TTC549 (cell line): ENCODE measurements around the gene OR56A5.

ENCODE experiments used
- FAIRE-seq: peaks from 2 replicates; lab custom pipeline; 2012; peaks lifted over from hg19 to GRCh38; lab: Jason Lieb, UNC

Gene OR56A5

DNA sequence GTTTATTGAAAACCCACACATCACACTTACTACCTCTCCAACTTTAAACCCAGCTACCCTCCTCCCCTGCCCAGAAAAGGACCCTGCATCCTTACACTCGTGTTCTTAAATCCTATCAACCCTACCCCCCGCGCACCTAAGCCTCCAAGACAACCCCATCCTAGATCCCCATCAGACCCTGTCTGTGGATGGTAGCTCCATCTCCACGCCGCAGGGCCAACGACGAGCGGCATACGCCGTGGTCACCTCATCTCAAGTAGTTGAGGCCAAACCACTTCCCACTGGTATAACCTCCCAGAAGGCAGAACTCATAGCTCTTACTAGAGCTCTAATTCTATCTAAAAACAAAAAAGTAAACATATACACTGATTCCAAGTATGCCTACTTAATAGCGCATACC is 35.6 kb downstream of the OR56A5 start:
- no peak for FAIRE-seq

DNA sequence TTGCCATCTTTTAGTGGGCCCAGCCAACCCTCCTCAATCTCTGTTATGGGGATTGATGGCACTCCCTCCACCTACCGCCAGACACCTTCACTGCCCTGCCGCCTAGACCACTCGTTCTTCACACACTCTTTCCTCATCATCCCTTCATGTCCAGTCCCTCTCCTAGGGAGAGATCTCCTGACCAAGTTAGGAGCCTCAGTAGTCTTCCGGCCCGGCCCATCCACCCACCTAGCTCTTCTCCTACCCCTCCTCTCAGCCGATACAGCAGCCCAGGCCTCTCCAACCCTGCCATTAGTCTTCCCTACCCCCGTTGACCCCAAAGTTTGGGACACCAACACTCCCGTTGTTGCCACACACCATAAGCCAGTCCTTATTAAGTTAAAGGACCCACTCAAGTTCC is 37.2 kb downstream of the OR56A5 start:
- no peak for FAIRE-seq

DNA sequence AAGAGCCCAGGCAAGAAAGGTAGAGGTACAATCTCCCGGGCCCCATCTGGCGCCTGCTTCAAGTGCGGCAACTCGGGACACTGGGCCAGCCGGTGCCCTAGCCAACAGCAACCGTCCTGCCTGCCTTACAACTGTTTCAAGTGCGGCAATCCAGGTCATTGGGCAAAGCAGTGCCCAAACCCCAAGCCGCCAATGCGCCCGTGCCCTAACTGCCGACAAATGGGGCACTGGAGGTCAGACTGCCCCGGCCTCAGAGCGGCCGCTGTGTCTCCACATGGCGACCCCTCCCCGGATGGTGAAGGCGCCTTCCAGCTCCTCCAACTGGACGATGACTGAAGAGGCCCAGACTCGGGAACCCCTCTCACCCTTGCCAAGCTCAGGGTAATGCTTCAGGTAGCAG is 37.7 kb downstream of the OR56A5 start:
- no peak for FAIRE-seq

DNA sequence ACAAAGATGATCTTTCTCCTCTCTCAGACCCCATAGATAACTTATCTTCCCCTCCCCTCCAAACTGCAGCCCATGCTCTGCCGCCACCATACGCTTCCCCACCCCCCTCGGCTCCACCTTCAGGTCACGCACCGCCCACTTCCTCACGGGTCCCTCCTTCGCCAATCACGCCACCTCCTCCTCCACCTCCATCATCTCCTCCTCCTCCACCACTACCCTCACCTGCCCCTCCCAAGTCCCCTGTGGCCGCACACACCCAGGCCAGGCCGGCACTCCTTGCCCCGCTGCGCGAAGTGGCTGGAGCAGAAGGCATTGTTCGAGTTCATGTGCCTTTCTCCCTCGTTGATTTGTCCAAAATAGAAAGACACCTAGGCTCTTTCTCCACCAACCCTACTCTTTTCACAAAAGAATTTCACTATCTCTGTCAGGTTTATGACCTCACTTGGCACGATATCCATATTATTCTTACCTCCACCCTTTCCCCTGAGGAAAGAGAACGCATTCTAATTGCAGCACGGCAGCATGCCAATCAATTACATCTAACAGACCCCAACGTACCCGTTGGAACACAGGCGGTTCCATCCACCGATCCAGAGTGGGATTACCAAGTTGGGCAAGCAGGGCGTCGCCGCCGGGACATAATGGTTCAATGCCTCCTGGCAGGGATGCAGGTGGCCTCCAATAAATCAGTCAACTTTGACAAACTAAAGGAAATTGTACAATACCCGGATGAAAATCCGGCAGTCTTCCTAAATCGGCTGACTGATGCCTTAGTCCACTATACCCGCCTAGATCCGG is 38.5 kb downstream of the OR56A5 start:
- FAIRE-seq, result no peak

DNA sequence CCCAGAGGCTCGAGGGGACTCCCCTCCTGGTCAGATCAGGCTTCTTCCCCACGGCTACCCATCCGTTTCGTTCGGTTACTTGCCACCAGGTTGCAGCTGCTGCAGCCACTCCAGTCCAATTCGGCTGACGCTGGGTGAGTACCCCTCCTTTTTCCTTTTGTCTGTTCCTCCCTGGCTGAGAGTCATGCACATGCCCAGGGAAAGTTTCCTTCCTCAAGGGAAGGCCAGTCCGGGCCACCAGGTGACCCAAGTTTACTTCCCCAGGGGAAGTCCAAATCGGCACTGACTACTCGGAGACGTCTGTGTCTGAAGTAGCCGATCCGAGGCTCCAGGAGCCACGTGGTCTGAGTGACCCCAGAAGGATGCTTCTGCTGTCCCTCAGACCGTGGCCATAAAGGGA is 39.5 kb downstream of the OR56A5 start:
- no peak for FAIRE-seq

DNA sequence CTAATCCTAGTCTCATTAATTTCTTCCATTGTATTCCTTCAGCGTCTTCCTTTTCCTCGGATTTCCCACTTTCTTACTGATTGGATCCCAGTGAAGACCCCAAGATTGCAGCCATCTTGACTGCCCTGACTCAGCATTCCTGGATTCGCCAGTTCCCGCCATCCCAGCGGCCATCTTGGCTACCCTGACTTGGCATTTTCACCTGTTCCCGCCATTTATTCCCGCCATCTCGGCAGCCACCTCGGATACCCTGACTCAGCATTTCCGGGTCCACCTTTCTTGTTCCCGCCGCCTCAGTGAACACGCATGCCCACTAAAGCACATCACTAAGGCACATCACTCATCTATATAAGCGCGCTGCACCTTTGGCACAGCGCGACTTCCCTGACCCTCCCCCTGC is 40.0 kb downstream of the OR56A5 start:
- no peak for FAIRE-seq

DNA sequence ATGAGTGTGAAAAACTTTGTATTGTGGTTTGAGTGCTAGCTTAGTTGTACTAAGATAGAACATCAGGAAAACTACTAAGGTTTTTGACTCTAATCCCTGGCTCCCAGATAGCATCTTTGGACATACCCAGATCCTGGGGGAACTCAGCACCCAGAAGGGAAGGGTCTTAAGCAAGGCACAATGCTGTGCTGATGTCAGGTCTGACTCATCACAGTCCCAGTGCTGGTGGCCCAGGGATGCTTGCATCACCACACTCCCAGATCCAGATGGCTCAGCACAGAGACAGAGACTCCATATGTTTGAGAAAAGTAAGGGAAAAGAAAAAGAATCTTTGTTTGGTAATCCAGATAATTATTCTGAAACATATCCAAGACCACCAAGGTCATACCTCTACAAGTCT is 44.5 kb downstream of the OR56A5 start:
- no peak for FAIRE-seq

DNA sequence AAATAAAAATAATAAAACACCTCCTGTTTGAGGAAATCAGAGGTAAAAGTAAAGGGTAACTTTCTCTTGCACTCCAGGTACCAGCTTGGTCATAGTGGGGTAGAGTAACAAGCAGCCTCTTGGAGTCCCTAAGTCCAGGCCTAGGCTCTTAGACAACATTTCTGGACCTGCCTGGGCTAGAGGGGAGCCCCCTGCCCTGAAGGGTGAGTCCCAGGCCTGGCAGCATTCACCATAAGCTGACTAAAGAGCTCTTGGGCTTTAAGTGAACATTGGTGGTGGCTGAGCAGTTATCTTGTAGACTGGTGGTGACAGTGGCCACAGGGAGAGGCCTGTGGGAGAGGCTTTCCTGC is 44.9 kb downstream of the OR56A5 start:
- FAIRE-seq, result no peak

DNA sequence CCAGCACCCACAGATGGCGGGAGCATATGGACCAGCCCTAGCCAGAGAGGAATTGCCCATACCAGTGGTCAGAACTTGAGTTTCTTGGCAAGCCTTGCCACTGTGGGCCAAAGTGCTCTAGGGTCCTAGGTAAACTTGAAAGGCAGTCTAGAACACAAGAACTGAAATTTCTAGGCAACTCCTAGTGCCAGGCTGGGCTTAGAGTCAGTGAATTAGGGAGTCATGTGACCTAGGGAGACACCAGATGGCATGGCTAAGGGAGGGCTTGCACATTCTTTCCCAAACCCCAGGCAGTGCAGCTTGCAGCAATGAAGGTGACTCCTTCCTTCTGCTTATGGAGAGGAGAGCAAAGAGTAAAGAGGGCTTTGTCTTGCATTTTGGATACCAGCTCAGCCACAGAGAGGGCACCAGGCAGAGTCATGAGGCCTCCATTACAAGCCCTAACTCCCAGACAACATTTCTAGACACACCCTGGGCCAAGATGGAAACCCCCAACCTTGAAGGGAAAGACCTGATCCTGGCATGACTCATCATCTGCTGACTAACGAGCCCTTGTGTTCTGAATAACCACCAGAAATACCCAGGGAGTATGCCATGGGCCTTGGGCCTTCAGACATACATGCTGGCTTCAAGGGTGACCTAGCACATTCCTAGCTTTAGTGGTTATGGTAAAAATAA is 45.4 kb downstream of the OR56A5 start:
- no peak for FAIRE-seq
